Transverse colon (tissue), 4 donors: ENCODE results near the gene ZNF232. TPM values are rescaled to one million over a fixed set of nuclear protein-coding genes. Genes with fewer than 3 reads are reported as not detected.
A peak's percentile ranks its signal among the peaks of the same experiment; 100 is the strongest.

ENCODE experiments used
- DNase-seq: peaks from one replicate; pipeline ENCODE4 v3.0.0-alpha.2; 2019
- H3K27ac ChIP-seq, 4 donors: fragments of 200-600 bp; sonication (generic); 2 replicates each; pipeline ENCODE4 v1.5.1; 2016 to 2018; ENCODE audit warnings: inconsistent platforms in 4 of 4
- H3K27me3 ChIP-seq: fragments of 200-600 bp; sonication (generic); 2 replicates; pipeline ENCODE4 v1.5.1; 2017; ENCODE audit warnings: inconsistent platforms
- H3K36me3 ChIP-seq, 4 donors: fragments of 200-600 bp; sonication (generic); 2 replicates each; pipeline ENCODE4 v1.5.1; 2017 to 2019; ENCODE audit warnings: inconsistent platforms in 4 of 4
- H3K4me1 ChIP-seq, 4 donors: fragments of 200-600 bp; sonication (generic); 2 replicates each; pipeline ENCODE4 v1.5.1; 2017 to 2020; ENCODE audit warnings: inconsistent platforms in 4 of 4
- H3K4me3 ChIP-seq, 4 donors: fragments of 200-600 bp; sonication (generic); 1 replicate in 1 of 4; 2 replicates in 3 of 4; pipeline versions ENCODE4 v1.5.1 to v1.6.1; 2017 to 2019; ENCODE audit warnings: inconsistent platforms in 4 of 4
- H3K9me3 ChIP-seq, 2 donors: fragments of 200-600 bp; sonication (generic); 2 replicates each; pipeline ENCODE4 v1.5.1; 2017 to 2019; ENCODE audit warnings: inconsistent platforms in 2 of 2
- EP300 ChIP-seq: sonication (generic); formaldehyde crosslinking; IDR thresholded peaks from one replicate; pipeline ENCODE4 v1.6.1; 2017; ENCODE audit warnings: antibody characterized with exemption, low read depth
- POLR2A ChIP-seq: fragments of 450-650 bp; IDR thresholded peaks from one replicate; pipeline ENCODE4 v1.6.1; 2016; ENCODE audit warnings: antibody characterized with exemption, mild to moderate bottlenecking, moderate library complexity
- POLR2AphosphoS5 ChIP-seq, 3 donors: sonication (generic); formaldehyde crosslinking; IDR thresholded peaks; one replicate each; pipeline ENCODE4 v1.6.1; 2016; ENCODE audit warnings: antibody characterized with exemption in 3 of 3
- WGBS, 2 donors: methylation state at CpG; one replicate each; pipeline ENCODE4 v1.1.5; 2018; ENCODE audit warnings: low coverage in 1 of 2; 5-methylcytosine and 5-hydroxymethylcytosine counted together
- in situ Hi-C, 4 donors: fragments of 200-750 bp; cut with MboI; loops; one replicate each; pipeline versions ENCODE4 v1.15.0 to v1.15.1; 2017; ENCODE audit warnings: low sequenced_read_pairs in 3 of 4, low pct_ligation_motif_present in 1 of 4, low pct_unique_long_range_greater_than_20kb in 1 of 4
- intact Hi-C: fragments of 100-400 bp; cut with DNase I; formaldehyde crosslinking; loops from one replicate; pipeline ENCODE4 v1.15.1; 2023; ENCODE audit warnings: low total_unique reads
- total RNA-seq, 4 donors: library from RNA; depleted of rRNA; stranded (reverse); fragments of >200 nt; gene quantifications; one replicate each; pipeline ENCODE4 v1.1.0, GENCODE V29; 2016
- TF ChIP-seq, protein P1 (sequence below), 5 experiments: fragments of 200-600 bp in 3 of 5; fragments of 450-650 bp in 2 of 5; sonication (generic) in 3 of 5; IDR thresholded peaks; 1 replicate in 2 of 5; 2 replicates in 3 of 5; pipeline ENCODE4 v1.5.1; 2016 to 2017; ENCODE audit warnings: antibody characterized with exemption in 5 of 5, inconsistent platforms in 3 of 5, mild to moderate bottlenecking in 2 of 5, moderate library complexity in 1 of 5

The ZNF232 gene
- total RNA-seq, 4 donors from 2014 or later: 6.8 to 69.6 (median 27.2) TPM

DNA sequence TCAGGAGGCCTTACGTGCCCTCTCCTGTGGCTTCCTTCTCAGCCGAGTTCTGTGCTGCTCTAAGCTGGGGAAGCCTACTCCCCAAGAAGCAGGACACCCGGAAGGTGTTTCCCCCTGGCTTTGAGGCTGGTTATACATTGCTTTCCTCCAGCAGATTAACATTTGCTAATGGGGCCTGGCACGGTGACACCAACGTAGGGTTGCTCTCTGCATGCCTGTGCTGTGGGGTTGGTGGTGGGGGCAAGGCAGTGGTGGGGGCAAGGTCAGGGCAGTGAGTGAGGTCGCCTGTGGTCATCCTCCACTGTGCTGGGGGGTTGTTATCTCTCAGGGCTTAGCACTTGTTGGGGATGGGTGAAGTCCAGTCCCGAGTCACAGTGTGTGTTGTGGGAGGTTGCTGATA is 8.4 kb upstream of the ZNF232 start:
- peaks cover 43% of the 10 kb centered on the region for H3K27me3 ChIP-seq
- in situ Hi-C loops: no loop called here
- H3K4me1 ChIP-seq: peaks cover 0 to 11% (median 7%) of the 10 kb centered on the region in 4 donors
- no peak for TF ChIP-seq POLR2AphosphoS5 (IDR thresholded peaks at IDR 0.05)
- TF ChIP-seq, protein P1, sequence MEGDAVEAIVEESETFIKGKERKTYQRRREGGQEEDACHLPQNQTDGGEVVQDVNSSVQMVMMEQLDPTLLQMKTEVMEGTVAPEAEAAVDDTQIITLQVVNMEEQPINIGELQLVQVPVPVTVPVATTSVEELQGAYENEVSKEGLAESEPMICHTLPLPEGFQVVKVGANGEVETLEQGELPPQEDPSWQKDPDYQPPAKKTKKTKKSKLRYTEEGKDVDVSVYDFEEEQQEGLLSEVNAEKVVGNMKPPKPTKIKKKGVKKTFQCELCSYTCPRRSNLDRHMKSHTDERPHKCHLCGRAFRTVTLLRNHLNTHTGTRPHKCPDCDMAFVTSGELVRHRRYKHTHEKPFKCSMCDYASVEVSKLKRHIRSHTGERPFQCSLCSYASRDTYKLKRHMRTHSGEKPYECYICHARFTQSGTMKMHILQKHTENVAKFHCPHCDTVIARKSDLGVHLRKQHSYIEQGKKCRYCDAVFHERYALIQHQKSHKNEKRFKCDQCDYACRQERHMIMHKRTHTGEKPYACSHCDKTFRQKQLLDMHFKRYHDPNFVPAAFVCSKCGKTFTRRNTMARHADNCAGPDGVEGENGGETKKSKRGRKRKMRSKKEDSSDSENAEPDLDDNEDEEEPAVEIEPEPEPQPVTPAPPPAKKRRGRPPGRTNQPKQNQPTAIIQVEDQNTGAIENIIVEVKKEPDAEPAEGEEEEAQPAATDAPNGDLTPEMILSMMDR (IDR thresholded peaks at IDR 0.05): no peak
- no peak for TF ChIP-seq POLR2A
- no peak for TF ChIP-seq EP300
- no peaks in the 10 kb centered on the region for H3K9me3 ChIP-seq
- 81 to 100% methylated on average over 2 to 6 of the region's 7 CpGs for WGBS, 2 donors
- intact Hi-C loops: no loop called here
- H3K36me3 ChIP-seq: no peaks in the 10 kb centered on the region
- DNase-seq: peak; percentile 1
- no peak overlapping the region for H3K27ac ChIP-seq
- no peak overlapping the region for H3K4me3 ChIP-seq

DNA sequence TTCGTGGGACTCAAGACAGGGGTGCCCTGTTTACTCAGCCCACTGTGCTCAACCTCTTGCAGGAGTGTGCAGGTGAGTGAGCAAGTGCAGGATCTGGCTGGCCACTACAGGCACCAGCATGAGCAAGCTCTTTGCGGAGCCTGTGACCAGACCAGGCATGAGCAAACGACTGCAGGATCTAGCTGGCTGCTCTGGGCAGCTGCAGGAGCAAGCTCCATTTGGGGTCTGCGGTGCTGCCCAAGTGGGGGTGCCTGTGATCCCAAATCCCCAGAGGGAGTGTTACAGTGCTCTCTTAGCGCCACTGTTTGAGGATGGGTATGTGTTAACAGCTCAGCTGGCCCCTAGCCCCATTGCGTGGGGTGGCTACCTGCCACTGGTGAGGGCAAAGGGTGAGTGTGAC is 6.5 kb upstream of the ZNF232 start:
- Histone ChIP-seq H3K9me3 (no peaks in the 10 kb centered on the region), H3K4me3 (no peak overlapping the region), H3K36me3 (no peaks in the 10 kb centered on the region), H3K27me3 (peaks cover 48% of the 10 kb centered on the region), H3K4me1 (peaks cover 0 to 11% (median 7%) of the 10 kb centered on the region in 4 donors), H3K27ac (no peak overlapping the region)
- intact Hi-C loops: no loop called here
- 63 to 72% methylated on average over 1 to 5 of the region's 6 CpGs for WGBS, 2 donors
- DNase-seq: peak; percentile 1
- no peak for TF ChIP-seq POLR2AphosphoS5 (IDR thresholded peaks at IDR 0.05)
- TF ChIP-seq, protein P1 (IDR thresholded peaks at IDR 0.05): no peak
- TF ChIP-seq POLR2A: no peak
- no peak for TF ChIP-seq EP300
- in situ Hi-C loops: no loop called here

DNA sequence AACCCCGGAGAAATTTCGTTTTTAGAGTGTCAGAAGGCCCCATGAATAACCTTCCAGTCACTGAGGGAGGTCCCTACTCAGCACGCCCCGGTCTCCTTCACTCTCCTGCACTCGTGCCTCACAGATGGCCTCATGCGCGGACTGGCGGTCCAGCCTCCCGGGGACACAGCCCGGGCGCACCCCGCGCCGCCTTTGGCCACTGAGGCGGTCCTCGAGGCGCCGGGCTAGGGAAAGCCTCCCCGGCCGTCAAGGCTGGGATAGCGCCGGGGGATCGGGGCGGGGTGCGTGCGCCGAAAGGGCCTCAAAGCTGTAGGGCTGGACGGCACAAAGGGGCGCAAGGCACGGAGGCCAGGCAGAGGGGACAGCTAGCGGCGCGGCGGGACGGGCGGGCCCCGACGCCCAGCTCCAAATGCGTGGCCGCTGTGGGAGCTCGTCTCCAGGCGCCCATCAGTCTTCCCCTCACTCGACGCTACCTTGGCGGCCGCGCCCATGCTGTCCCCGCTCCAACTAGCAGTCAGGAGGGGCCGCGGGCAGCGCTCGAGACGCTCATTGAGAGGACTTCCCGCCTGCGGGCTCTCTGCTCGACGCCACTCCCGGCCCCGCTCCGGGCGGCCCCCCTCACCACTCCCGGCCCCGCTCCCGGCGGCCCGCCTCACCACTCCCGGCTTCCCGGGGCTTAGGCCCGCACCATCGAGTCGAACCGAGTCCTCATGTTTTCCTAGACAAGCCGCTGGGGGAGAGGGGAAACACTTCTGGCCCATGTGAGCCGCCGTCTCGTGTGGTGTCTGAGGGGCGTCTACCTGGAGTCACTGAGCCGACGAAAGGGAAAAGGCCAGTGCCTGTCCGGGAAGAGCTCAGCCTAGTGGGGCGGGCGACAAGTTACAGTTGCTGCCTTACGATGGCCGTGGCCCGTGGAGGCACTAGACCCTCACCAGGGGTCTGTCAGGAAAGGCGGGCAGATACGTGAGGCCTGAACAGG is 4.3 kb upstream of the ZNF232 start, which contains the start of gene USP6:
Gene USP6, plus strand, starts transcription at position 360 of the 979 bp plus-strand sequence. CDS start 14,336 bp downstream, outside the sequence.
- Histone ChIP-seq H3K27me3 (peaks cover 34% of the 10 kb centered on the region), H3K9me3 (no peaks in the 10 kb centered on the region), H3K27ac (peak within 1 kb of the TSS in 1 of 4 donors; percentile 66), H3K4me3 (peak within 1 kb of the TSS in 1 of 4 donors; percentile 23), H3K4me1 (peaks cover under 1 to 9% (median 3%) of the 10 kb centered on the region in 4 donors), H3K36me3 (no peaks in the 10 kb centered on the region)
- no peak for DNase-seq
- TF ChIP-seq, protein P1 (IDR thresholded peaks at IDR 0.05): no peak
- TF ChIP-seq POLR2A: no peak
- TF ChIP-seq POLR2AphosphoS5 (IDR thresholded peaks at IDR 0.05): no peak
- no peak for TF ChIP-seq EP300
- in situ Hi-C loops (no loop called here), intact Hi-C loops (no loop called here)
- WGBS, 2 donors: 59% methylated on average over 62 of the region's 87 CpGs; no CpG with 5 or more reads in 1 of the 2 donors

DNA sequence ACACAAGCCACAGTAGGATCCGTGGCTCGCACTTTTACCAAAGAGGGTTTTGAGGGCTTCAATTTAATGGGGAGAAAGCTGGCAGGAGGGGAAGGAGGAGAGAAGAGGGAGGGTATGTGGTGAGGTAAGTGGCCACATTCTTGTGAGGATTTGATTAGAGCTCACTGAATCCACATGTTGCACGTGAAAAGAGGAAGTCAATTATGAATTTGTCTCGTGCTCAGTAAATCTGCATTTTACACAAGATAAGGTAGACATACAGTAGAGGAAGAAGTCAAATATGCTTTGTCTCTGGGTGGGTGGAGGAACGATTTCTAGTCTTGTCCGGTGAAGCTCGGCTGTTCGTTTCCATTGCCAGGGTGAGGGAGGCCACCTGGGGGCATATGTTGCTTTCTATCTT is 862 bp downstream of the ZNF232 start:
- TF ChIP-seq EP300: no peak
- TF ChIP-seq POLR2AphosphoS5 (IDR thresholded peaks at IDR 0.05): no peak
- TF ChIP-seq, protein P1 (IDR thresholded peaks at IDR 0.05): no peak
- TF ChIP-seq POLR2A: no peak
- Histone ChIP-seq H3K27ac (peak overlapping the region in 1 of 4 donors; percentile 84), H3K4me1 (peaks cover 6 to 17% (median 9%) of the 10 kb centered on the region in 4 donors), H3K4me3 (peak overlapping the region; percentile 51 to 89 (median 77)), H3K9me3 (peaks cover 0 to 4% of the 10 kb centered on the region in 2 donors), H3K36me3 (peaks cover 0 to 34% (median 7%) of the 10 kb centered on the region in 4 donors), H3K27me3 (peaks cover 16% of the 10 kb centered on the region)
- DNase-seq: no peak
- intact Hi-C loops (loop anchor here (5.0 kb wide), 1 partner anchor 379 kb away; the partner anchor contains the start of gene MED11), in situ Hi-C loops (no loop called here)
- WGBS, 2 donors: 33 to 69% methylated on average over 2 to 8 of the region's 8 CpGs
